ENCODE data around the gene GPD2.
"Not testable (repeated sequence)": the region's sequence is repeated elsewhere in the genome, so short reads cannot be mapped to it uniquely, and the experiment has no call there.

GPD2 gene

DNA sequence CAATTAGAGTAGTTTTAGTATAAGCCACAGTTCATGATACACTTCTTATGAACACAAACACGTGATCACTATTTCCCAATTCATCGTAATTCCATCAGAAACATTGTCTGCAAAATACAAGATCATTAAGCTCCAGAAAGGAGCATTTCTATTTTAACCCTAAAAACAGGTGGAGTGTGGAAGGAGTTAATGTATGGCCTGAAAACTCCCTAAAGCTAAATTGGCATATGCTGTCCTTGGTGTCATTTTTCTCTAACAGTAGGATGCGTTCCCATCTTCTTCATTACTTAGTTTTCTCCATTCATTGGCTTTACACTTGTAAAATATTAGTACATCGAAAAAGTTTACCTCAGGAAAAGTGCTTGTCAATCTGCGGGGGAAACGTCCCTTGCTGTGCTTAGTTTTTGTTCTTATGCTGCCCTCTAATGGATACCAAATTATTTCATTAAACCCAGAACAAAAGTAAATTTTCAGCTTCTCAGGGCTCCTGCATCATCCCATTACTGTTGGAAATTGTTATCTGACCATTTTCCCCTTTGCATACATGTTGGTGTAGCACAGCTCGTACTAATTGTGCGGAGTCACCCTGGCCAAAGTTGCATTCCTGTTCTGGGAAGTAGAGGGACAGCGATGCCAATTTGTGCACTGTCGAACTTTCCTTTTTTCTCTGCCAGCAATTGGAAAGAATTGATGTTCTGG, 153.4 kb downstream of the GPD2 start:
- Histone ChIP-seq H3K27me3 (ENCODE audit: control insufficient read depth, insufficient read depth, low read length) (no peaks in the 10 kb centered on the region), H3K9me3 (ENCODE audit: control insufficient read depth, insufficient read depth, low read length) (no peaks in the 10 kb centered on the region), H3K4me1 (ENCODE audit: control insufficient read depth, insufficient read depth, low read length) (peaks cover 48% of the 10 kb centered on the region), H3K36me3 (ENCODE audit: control insufficient read depth, insufficient read depth, low read length) (no peaks in the 10 kb centered on the region), H3K9ac (ENCODE audit: low read depth, low read length) (no peak overlapping the region), H3K27ac (ENCODE audit: low read depth, low read length) (peak overlapping the region; percentile 7), H3K4me3 (ENCODE audit: low read depth, low read length) (no peak overlapping the region)

DNA sequence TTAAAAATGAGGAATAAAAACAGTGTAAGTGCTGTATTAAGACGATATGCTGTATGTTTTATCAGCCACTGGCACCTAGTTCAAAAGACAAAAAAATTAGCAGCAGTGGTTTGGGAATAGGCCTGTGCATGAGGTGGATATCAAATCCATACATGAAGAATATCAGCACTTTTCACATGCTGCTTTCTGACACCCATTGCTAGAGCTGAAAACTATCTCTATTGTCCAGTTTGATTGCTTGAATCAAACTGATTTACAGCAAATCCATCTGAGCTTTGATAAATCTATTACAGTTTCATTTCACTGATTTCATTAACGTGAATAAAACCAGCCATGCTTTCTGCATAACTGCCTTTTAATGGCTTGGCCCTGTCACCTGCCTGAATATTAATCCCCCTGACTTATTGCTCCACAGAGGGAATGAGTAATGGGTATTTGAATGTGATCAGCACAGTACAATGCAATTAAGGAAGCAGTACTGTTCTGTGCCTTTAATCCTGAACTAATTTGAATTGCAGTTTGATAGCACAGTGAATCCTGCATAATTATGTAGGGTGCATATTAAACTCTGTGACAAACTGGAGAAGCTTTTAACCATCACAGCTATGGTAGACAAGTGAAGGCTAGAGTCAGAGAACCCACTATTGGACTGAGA, 154.0 kb downstream of the GPD2 start:
- Histone ChIP-seq H3K4me3 (ENCODE audit: low read depth, low read length) (no peak overlapping the region), H3K4me1 (ENCODE audit: control insufficient read depth, insufficient read depth, low read length) (peaks cover 45% of the 10 kb centered on the region), H3K27me3 (ENCODE audit: control insufficient read depth, insufficient read depth, low read length) (no peaks in the 10 kb centered on the region)

DNA sequence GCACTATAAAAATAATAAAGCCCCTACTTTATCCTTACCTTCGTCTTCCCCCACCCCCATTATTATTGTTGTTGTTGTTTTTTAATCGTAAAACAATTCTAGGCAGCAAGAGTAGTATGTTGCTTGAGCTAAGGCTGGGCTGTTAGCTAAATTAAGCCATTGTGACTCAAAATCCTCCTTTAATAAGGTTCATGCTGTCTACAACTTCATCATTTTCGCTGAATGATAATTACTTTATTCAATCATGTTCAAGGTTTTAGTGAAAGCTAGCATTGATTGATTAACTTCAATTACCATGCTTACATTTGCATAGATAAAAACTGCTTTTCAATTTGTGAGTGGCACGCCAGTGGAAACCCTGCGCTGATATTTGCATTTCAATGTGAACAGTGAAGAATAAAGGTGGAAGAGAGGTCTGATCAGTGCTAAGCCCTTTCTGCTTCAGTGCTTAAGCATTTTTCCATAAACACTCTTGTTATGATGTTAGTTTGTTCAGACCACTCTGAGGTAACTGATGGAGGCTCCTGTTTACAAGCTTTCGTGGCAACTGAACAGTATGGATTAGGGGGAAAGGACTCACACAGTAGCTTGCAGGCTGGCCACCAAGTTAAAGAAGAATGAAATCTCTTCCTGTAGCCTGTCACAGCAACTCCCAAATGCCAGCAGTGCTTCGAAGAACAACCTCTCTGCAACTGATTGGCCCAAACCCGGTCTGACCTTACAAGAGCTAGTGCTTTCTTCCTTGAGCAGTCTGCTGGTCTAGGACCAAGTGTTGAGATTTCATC, 156.8 kb downstream of the GPD2 start:
- Histone ChIP-seq H3K9me3 (ENCODE audit: control insufficient read depth, insufficient read depth, low read length) (no peaks in the 10 kb centered on the region), H3K4me1 (ENCODE audit: control insufficient read depth, insufficient read depth, low read length) (peaks cover 42% of the 10 kb centered on the region), H3K27me3 (ENCODE audit: control insufficient read depth, insufficient read depth, low read length) (no peaks in the 10 kb centered on the region), H3K4me3 (ENCODE audit: low read depth, low read length) (peak overlapping the region; percentile 3; the same call in 1 of the 2 replicates), H3K36me3 (ENCODE audit: control insufficient read depth, insufficient read depth, low read length) (no peaks in the 10 kb centered on the region), H3K9ac (ENCODE audit: low read depth, low read length) (no peak overlapping the region), H3K27ac (ENCODE audit: low read depth, low read length) (peak overlapping the region; percentile 78)

More for the DNA sequence above, 154.0 kb downstream of the GPD2 start:
- H3K9ac ChIP-seq (ENCODE audit: low read depth, low read length), result no peak overlapping the region
- no peaks in the 10 kb centered on the region for H3K36me3 ChIP-seq (ENCODE audit: control insufficient read depth, insufficient read depth, low read length)
- no peaks in the 10 kb centered on the region for H3K9me3 ChIP-seq (ENCODE audit: control insufficient read depth, insufficient read depth, low read length)
- H3K27ac ChIP-seq (ENCODE audit: low read depth, low read length), result peak overlapping the region; percentile 7

DNA sequence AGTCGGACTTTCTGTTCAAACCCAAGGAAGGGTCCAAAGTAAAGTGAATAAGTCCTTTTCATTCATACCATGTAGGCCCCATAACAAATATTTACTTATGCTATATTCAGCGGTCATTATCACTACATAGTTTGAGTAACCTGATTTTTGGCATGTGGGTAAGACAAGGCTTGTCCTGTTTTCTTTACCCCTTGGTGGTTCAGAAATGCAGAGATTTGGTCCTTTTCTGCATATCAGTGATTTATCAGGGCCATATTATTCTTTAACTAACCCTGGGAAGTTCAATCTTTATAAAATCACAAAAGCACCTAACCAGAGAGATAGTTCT, 157.4 kb downstream of the GPD2 start:
- Histone ChIP-seq H3K27ac (ENCODE audit: low read depth, low read length) (peak overlapping the region; percentile 78), H3K27me3 (ENCODE audit: control insufficient read depth, insufficient read depth, low read length) (no peaks in the 10 kb centered on the region), H3K36me3 (ENCODE audit: control insufficient read depth, insufficient read depth, low read length) (no peaks in the 10 kb centered on the region)

DNA sequence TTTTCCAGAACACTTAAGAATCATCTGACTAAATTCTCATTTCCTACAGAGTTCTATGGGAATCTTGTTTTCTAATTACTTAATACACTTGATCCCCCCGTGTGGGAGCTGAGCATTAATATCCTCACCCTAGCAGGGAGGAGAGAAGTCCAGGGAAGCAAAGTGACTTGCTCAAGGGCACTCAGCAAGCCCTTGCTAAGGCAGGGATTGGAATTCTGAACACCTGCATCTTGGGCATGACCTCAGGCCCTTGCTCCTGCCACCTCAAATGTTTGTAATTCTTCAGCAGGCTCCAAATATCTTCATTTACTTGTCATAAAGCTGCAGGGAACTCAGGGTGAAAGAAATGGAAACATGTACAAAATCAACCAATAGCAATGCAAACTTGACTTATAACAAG, 162.4 kb downstream of the GPD2 start:
- H3K4me3 ChIP-seq (ENCODE audit: low read depth, low read length), result no peak overlapping the region
- H3K27me3 ChIP-seq (ENCODE audit: control insufficient read depth, insufficient read depth, low read length), result no peaks in the 10 kb centered on the region
- H3K9me3 ChIP-seq (ENCODE audit: control insufficient read depth, insufficient read depth, low read length), result no peaks in the 10 kb centered on the region
- no peak overlapping the region for H3K9ac ChIP-seq (ENCODE audit: low read depth, low read length)
- H3K27ac ChIP-seq (ENCODE audit: low read depth, low read length), result no peak overlapping the region
- H3K36me3 ChIP-seq (ENCODE audit: control insufficient read depth, insufficient read depth, low read length), result no peaks in the 10 kb centered on the region
- H3K4me1 ChIP-seq (ENCODE audit: control insufficient read depth, insufficient read depth, low read length), result peaks cover 15% of the 10 kb centered on the region

More for the DNA sequence above, 157.4 kb downstream of the GPD2 start:
- Histone ChIP-seq H3K9me3 (ENCODE audit: control insufficient read depth, insufficient read depth, low read length) (no peaks in the 10 kb centered on the region), H3K4me3 (ENCODE audit: low read depth, low read length) (no peak overlapping the region), H3K9ac (ENCODE audit: low read depth, low read length) (no peak overlapping the region), H3K4me1 (ENCODE audit: control insufficient read depth, insufficient read depth, low read length) (peaks cover 43% of the 10 kb centered on the region)

DNA sequence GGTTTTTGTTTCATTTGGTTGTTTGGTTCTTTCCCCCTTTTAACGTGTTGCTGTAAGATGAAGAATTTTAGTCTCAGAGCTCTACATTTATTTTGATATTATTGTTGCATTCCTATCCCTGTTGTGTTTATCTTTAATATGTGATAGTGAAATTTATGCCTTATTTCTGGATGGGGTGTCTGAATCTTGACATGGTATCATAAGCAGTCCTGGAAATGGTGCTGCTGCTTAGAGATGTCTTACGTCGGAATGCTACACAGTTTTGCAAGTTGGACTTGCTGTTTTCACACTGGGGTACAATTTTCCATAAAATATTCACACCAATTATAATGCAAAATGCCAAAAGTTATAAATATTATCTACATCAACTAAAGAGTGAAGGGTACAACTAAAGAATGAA, 164.0 kb downstream of the GPD2 start:
- Histone ChIP-seq H3K27me3 (ENCODE audit: control insufficient read depth, insufficient read depth, low read length) (no peaks in the 10 kb centered on the region), H3K4me1 (ENCODE audit: control insufficient read depth, insufficient read depth, low read length) (peaks cover 8% of the 10 kb centered on the region; the same call in 1 of the 2 replicates), H3K36me3 (ENCODE audit: control insufficient read depth, insufficient read depth, low read length) (no peaks in the 10 kb centered on the region), H3K4me3 (ENCODE audit: low read depth, low read length) (no peak overlapping the region), H3K9ac (ENCODE audit: low read depth, low read length) (no peak overlapping the region), H3K27ac (ENCODE audit: low read depth, low read length) (no peak overlapping the region), H3K9me3 (ENCODE audit: control insufficient read depth, insufficient read depth, low read length) (no peaks in the 10 kb centered on the region)

DNA sequence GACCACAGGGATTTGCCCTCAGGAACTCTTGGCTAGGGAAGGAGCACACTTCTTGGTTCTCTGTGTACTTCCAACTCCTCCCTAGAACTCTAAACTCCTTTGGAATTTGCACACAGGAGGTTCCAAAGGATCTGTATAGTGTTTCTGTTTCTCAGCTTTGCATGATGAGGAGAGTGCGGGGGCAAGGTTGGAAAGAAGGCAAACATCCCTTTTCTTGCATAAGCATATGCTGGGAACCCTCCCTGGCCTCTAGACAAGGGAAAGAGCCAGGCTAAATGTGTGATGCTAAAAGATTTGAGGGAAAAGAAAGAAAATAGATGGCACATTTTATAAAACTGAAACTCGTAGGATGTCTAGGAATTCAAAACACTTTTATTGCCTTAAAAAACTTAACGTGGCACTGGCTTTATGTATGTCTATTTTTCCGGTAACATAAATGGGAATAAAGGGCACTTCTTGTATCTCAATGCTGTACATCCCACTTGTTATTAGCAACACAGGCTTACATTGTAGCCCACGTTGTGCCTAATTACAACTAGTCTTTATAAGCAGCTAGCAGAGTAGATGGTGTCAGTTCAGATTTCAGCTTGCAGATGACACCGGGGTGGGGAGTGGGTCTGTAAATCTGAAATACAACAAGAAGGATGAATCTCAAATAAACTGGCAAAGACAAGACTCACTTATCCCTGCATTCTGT, 165.8 kb downstream of the GPD2 start:
- Histone ChIP-seq H3K27ac (ENCODE audit: low read depth, low read length) (no peak overlapping the region), H3K27me3 (ENCODE audit: control insufficient read depth, insufficient read depth, low read length) (no peaks in the 10 kb centered on the region), H3K4me1 (ENCODE audit: control insufficient read depth, insufficient read depth, low read length) (peaks cover 8% of the 10 kb centered on the region; the same call in 1 of the 2 replicates), H3K36me3 (ENCODE audit: control insufficient read depth, insufficient read depth, low read length) (no peaks in the 10 kb centered on the region), H3K4me3 (ENCODE audit: low read depth, low read length) (no peak overlapping the region), H3K9me3 (ENCODE audit: control insufficient read depth, insufficient read depth, low read length) (no peaks in the 10 kb centered on the region), H3K9ac (ENCODE audit: low read depth, low read length) (no peak overlapping the region)

DNA sequence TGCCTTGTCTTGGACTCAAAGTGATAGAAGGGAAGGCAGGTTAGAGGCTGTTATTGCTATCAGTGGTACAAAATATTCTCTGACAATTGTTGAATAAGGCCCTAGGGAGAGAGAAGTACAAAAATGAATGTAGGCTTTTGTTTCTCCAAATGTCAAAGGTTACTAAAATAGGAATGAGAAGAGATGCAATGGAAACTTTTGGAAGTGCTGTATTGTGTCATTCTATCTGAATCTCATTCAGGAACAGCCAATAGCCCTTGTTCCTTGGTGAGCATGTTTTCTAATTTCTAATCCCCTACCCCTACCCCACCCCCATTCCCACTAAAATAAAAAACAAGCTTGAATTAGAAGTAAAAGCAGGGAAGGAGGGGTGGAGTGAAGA, 166.4 kb downstream of the GPD2 start:
- Histone ChIP-seq H3K9me3 (ENCODE audit: control insufficient read depth, insufficient read depth, low read length) (no peaks in the 10 kb centered on the region), H3K36me3 (ENCODE audit: control insufficient read depth, insufficient read depth, low read length) (no peaks in the 10 kb centered on the region), H3K4me3 (ENCODE audit: low read depth, low read length) (no peak overlapping the region), H3K27me3 (ENCODE audit: control insufficient read depth, insufficient read depth, low read length) (no peaks in the 10 kb centered on the region), H3K9ac (ENCODE audit: low read depth, low read length) (no peak overlapping the region), H3K27ac (ENCODE audit: low read depth, low read length) (no peak overlapping the region), H3K4me1 (ENCODE audit: control insufficient read depth, insufficient read depth, low read length) (peaks cover 8% of the 10 kb centered on the region; the same call in 1 of the 2 replicates)

DNA sequence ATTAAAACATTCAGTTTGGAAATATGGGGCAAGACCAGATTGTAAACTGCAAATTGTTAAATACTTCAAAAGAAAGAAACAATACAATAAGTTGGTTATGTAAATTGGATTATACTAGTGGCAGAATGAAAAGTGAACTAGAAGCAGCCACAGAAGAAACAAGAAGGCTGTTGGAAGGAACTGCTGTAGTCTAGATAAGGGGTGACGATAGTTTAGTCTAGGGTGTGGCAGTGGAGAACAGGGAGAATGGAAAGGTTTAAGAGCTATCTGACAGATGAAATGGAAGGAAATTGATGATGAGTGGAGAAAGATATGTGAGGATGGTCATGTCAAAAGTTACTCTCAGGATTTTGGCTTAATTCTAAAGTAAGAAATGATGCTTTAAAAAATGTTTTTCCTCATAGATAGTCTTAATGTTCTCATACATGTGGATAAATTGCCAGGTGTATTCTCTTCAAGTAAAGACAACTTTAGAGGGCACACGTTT, 179.7 kb downstream of the GPD2 start:
- no peaks in the 10 kb centered on the region for H3K9me3 ChIP-seq (ENCODE audit: control insufficient read depth, insufficient read depth, low read length)
- H3K27me3 ChIP-seq (ENCODE audit: control insufficient read depth, insufficient read depth, low read length), result no peaks in the 10 kb centered on the region
- H3K27ac ChIP-seq (ENCODE audit: low read depth, low read length), result no peak overlapping the region
- H3K4me1 ChIP-seq (ENCODE audit: control insufficient read depth, insufficient read depth, low read length), result 0 out of 2 replicates have a peak, but pooled peaks cover 4% of the 10 kb centered on the region
- no peak overlapping the region for H3K4me3 ChIP-seq (ENCODE audit: low read depth, low read length)
- H3K36me3 ChIP-seq (ENCODE audit: control insufficient read depth, insufficient read depth, low read length), result no peaks in the 10 kb centered on the region
- H3K9ac ChIP-seq (ENCODE audit: low read depth, low read length), result no peak overlapping the region

DNA sequence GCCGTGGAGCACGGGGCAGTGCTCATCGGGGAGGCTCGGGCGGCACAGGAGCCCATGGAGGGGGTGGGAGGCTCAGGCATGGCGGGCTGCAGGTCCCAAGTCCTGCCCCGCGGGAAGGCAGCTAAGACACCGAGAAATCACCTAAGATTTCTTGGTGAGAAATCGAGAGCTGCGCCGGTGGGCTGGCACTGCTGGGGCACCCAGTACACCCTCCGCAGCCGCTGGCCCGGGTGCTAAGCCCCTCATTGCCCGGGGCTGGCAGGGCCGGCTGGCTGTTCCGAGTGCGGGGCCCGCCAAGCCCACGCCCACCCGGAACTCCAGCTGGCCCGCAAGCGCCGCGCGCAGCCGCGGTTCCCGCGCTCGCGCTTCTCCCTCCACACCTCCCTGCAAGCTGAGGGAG, 181.9 kb downstream of the GPD2 start:
- H3K4me1 ChIP-seq (ENCODE audit: control insufficient read depth, insufficient read depth, low read length), result peaks cover 12% of the 10 kb centered on the region
- not testable (repeated sequence) for H3K27me3 ChIP-seq (ENCODE audit: control insufficient read depth, insufficient read depth, low read length); H3K27ac ChIP-seq (ENCODE audit: low read depth, low read length); H3K4me3 ChIP-seq (ENCODE audit: low read depth, low read length); H3K9ac ChIP-seq (ENCODE audit: low read depth, low read length); H3K9me3 ChIP-seq (ENCODE audit: control insufficient read depth, insufficient read depth, low read length); H3K36me3 ChIP-seq (ENCODE audit: control insufficient read depth, insufficient read depth, low read length)

Data from HUES48 (cell line).